ENCODE measurements around the gene KLHL29.

The KLHL29 gene

DNA sequence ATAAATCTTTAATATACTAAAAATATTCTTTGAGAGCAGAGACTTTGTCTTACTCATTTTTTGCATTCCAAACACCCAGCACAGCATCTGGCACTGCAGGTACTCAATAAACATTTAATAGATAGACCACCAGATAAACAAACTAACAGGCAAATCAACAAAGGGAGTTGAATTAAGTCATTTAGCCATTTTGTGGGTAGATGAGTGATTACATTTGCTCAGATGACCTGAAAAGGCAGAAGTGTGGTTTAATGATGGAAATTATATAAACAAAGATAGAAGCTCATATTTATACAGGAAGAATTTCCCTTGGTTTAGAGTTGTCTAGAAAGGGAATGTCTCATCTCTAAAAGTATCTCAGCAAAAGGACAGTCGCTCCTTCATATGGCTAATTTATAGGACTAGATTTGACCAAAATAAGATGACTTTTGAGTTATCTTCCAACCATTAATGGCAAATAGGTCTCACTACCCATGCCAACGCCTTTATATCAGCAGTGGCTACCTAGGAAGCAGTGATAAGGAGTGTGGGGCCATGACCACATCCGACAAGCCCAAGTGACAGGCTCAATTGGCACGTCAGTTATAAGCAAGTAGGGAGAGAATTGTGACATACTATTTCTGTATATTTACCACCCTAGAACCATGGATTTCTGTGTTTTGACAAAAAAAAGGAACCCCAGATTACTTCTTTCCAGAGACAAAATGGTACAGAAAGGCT lies 368.5 kb downstream of the KLHL29 start:
- DNase-seq: no peak

DNA sequence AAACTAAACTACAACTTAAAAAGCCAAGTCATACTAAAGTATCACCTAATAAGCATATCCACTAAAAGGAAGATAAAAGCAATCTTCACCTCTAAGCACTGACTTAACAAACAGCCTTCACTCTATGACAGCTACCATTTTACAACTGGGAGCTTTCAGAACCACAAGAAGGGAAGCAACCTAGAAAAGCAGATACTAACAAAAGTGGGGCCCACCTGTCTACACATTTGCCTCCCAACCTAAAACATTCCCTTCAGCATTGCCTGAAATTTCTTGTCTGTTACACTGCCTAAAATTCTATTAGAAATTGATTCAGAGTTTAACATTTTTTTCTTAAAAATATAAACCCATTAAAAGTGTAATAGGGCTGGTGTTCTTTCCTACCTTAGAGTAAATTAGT lies 370.0 kb downstream of the KLHL29 start:
- DNase-seq: no peak

DNA sequence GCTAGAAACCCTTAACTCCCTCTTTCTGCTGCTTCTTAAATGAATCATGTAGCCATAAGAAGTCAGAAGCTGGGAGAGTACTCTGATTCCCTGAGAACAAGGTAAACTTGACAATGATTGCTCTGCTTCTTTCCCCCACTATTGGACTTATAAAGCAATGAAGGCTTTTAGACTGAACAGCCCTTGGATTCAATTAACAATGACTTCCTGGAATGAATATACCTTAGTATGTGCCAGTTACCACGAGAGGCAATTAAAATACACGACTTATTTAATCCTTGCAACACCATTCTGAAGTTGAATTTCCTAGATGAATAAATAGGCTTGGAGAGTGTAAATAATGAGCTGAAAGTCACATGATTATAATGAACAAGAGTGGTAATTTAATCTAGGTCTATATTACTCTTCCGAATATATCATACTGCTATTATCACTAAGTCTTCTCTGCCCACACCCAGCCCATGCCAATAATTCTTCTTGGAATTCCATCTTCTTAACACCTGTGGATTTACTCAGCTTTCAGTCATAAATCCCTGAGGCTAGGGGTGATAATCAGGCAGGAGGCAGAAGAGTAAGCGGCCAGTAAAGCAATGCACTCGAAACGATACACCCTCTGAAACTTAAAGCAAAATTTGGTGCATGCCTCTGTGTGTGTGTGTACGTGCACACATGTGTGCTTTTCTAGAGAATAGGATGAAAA lies 371.8 kb downstream of the KLHL29 start:
- no peak for DNase-seq

DNA sequence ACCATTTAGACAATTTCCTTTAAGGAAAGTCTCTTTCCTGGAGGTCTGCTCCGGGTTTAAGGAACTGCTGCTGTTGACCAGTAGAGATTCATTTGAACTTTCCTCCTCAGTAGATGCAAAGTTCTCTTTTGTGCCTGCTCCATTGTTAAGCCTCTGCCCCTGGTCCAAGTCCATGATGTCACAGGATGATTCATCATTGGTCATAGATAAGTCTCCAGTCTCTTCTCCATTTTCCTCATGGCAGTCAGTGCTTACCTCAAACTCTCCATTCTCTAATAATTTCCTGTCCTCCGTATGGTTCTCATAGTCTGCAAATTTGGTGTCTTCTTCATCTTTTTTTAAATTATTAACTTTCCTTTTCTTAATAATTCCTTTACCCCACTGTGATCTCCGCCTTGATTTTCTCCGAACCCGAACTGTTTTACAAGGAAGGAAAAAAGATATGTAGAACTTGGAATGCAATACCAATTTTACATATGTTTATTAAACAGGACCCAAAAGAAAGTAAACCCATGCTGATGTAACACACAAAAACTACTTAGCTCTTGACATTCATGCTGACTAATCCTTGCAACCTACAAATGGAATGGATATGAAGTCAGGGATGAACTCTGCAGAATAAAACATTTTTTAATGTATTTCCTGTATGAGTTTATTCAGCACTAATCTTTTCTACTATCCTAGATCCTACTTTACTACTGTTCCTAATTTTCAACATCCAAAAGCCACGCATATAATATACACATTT lies 372.9 kb downstream of the KLHL29 start:
- no peak for DNase-seq

Measured in NCI-H1694 treated with DMSO at 0.1 percent for 48 hours (cell line).